Left lung (tissue), 10 donors: ENCODE measurements around the gene PKP4. TPM values are rescaled to one million over a fixed set of nuclear protein-coding genes. Genes with fewer than 3 reads are reported as not detected.

Experiments used
- ATAC-seq: fragments of 200-7000 bp; cut with Tn5 transposase; one replicate; pipeline ENCODE4 v1.9.1; 2020; ENCODE audit warnings: moderate library complexity
- DNase-seq, 4 donors: peaks; one replicate each; pipeline ENCODE4 v3.0.0-alpha.2; 2013 to 2020
- H3K27ac ChIP-seq, 2 donors: fragments of 200-600 bp; sonication (generic) in 1 of 2; one replicate each; pipeline versions ENCODE4 v1.5.0 to v1.8.0; 2020 to 2021
- H3K27me3 ChIP-seq, 2 donors: fragments of 200-600 bp; sonication (generic) in 1 of 2; one replicate each; pipeline versions ENCODE4 v1.5.0 to v1.8.0; 2020 to 2021
- H3K36me3 ChIP-seq, 2 donors: fragments of 200-600 bp; sonication (generic) in 1 of 2; one replicate each; pipeline versions ENCODE4 v1.5.0 to v1.8.0; 2020 to 2021
- H3K4me1 ChIP-seq, 2 donors: fragments of 200-600 bp; one replicate each; pipeline ENCODE4 v1.8.0; 2021
- H3K4me3 ChIP-seq, 2 donors: fragments of 200-600 bp; sonication (generic) in 1 of 2; one replicate each; pipeline versions ENCODE4 v1.5.0 to v1.8.0; 2020 to 2021; ENCODE audit warnings: mild to moderate bottlenecking in 1 of 2
- H3K9me3 ChIP-seq, 2 donors: fragments of 200-600 bp; sonication (generic) in 1 of 2; one replicate each; pipeline versions ENCODE4 v1.5.0 to v1.8.0; 2020 to 2021
- CTCF ChIP-seq, 2 donors: fragments of 200-600 bp; sonication (generic) in 1 of 2; IDR thresholded peaks; one replicate each; pipeline versions ENCODE4 v1.5.0 to v1.8.0; 2021; ENCODE audit warnings: antibody characterized with exemption in 2 of 2
- intact Hi-C, 2 donors: fragments of 100-400 bp; cut with DNase I; formaldehyde crosslinking; loops; one replicate each; pipeline versions ENCODE4 v1.11.2 to v1.14.2; 2022
- polyA plus RNA-seq, 6 donors: library from polyadenylated mRNA; unstranded; fragments of 120-200 nt; gene quantifications; one replicate each; pipeline ENCODE4 v1.2.1, GENCODE V29; 2013; ENCODE audit not compliant: insufficient read length in 6 of 6
- total RNA-seq, 2 donors: library from RNA; stranded (reverse); fragmentation: NEBNext Ultra II Directional; extraction: Animal tissue kit (Norgen Biotek cat#: 25700); gene quantifications; one replicate each; pipeline ENCODE4 v1.2.1, GENCODE V29; 2021
- donor health status: DM: no; HTN: yes; CAD: no.
- donor health status: DM: no; HTN: no; CAD: no.

PKP4 gene
- total and polyA plus RNA-seq, 8 donors: 48.3 to 129 (median 110) TPM

GRCh38 chr2:158689391-158689790, 232.6 kb downstream of the PKP4 start:
- H3K36me3 ChIP-seq: no peaks in the 10 kb centered on the region
- no peak overlapping the region for H3K4me3 ChIP-seq
- DNase-seq: no peak
- H3K27ac ChIP-seq: no peak overlapping the region
- no peak for TF ChIP-seq CTCF (IDR thresholded peaks at IDR 0.05)
- no peaks in the 10 kb centered on the region for H3K27me3 ChIP-seq
- no peaks in the 10 kb centered on the region for H3K9me3 ChIP-seq
- ATAC-seq: no peak
- intact Hi-C loops: no loop called here
- no peaks in the 10 kb centered on the region for H3K4me1 ChIP-seq

GRCh38 chr2:158690823-158691222, 234.1 kb downstream of the PKP4 start:
- H3K27ac ChIP-seq: no peak overlapping the region
- DNase-seq (no peak), ATAC-seq (no peak)
- no peaks in the 10 kb centered on the region for H3K9me3 ChIP-seq
- no peaks in the 10 kb centered on the region for H3K36me3 ChIP-seq
- H3K27me3 ChIP-seq: no peaks in the 10 kb centered on the region
- no peak overlapping the region for H3K4me3 ChIP-seq
- no peak for TF ChIP-seq CTCF (IDR thresholded peaks at IDR 0.05)
- H3K4me1 ChIP-seq: no peaks in the 10 kb centered on the region
- intact Hi-C loops: no loop called here

- intact Hi-C loops: no loop called here
- no peak overlapping the region for H3K4me3 ChIP-seq
- DNase-seq (no peak), ATAC-seq (no peak)
- no peaks in the 10 kb centered on the region for H3K36me3 ChIP-seq
- peaks cover 0 to 5% of the 10 kb centered on the region in 2 donors for H3K9me3 ChIP-seq
- no peaks in the 10 kb centered on the region for H3K4me1 ChIP-seq
- TF ChIP-seq CTCF (IDR thresholded peaks at IDR 0.05): no peak
- H3K27ac ChIP-seq: no peak overlapping the region
- H3K27me3 ChIP-seq: no peaks in the 10 kb centered on the region
These were observed 234.9 kb downstream of the PKP4 start for GRCh38 chr2:158691619-158692018.

GRCh38 chr2:158692372-158693103, 235.8 kb downstream of the PKP4 start:
- no peak for ATAC-seq
- Histone ChIP-seq H3K27ac (no peak overlapping the region), H3K4me3 (no peak overlapping the region), H3K9me3 (peaks cover 0 to 9% of the 10 kb centered on the region in 2 donors), H3K36me3 (no peaks in the 10 kb centered on the region), H3K4me1 (no peaks in the 10 kb centered on the region), H3K27me3 (no peaks in the 10 kb centered on the region)
- intact Hi-C loops: no loop called here
- TF ChIP-seq CTCF (IDR thresholded peaks at IDR 0.05): no peak
- DNase-seq: no peak

- ATAC-seq: no peak
- H3K4me1 ChIP-seq: no peaks in the 10 kb centered on the region
These were observed 236.7 kb downstream of the PKP4 start for GRCh38 chr2:158693476-158693875.

More at GRCh38 chr2:158693476-158693875, 236.7 kb downstream of the PKP4 start:
- DNase-seq: no peak
- H3K27me3 ChIP-seq: no peaks in the 10 kb centered on the region
- no peak overlapping the region for H3K4me3 ChIP-seq
- no peak overlapping the region for H3K27ac ChIP-seq
- TF ChIP-seq CTCF (IDR thresholded peaks at IDR 0.05): no peak
- H3K9me3 ChIP-seq: peaks cover 0 to 9% of the 10 kb centered on the region in 2 donors
- H3K36me3 ChIP-seq: no peaks in the 10 kb centered on the region
- intact Hi-C loops: no loop called here
